ENCODE data around the gene ARL6IP1.

Gene ARL6IP1

GRCh38 chr16:18834864-18835263 lies 33.5 kb upstream of the ARL6IP1 start:
- peaks cover 36 to 95% (median 71%) of the 10 kb centered on the region in 4 experiments for H3K36me3 ChIP-seq (ENCODE audit: control insufficient read depth in 4 of 4, insufficient read depth in 4 of 4, low read length in 3 of 4)
- POLR2A ChIA-PET = interaction anchor here (0.6 kb wide), 1 partner anchor 33 kb away, joined by 3 read pairs; no protein-coding TSS in a partner anchor
- WGBS (ENCODE audit: insufficient coverage) = 60% methylated on average over 1 of the region's 4 CpGs
- H3K4me1 ChIP-seq (ENCODE audit: control extremely low read depth in 1 of 4, control insufficient read depth in 4 of 4, insufficient read depth in 4 of 4, low read length in 3 of 4) = peaks cover 0 to 2% (median 0%) of the 10 kb centered on the region in 4 experiments
- DNase-seq = peak in 2 of 3 donors; percentile 53 to 66
- CTCF ChIA-PET = interaction anchor here (0.6 to 2.5 kb wide), 5 partner anchors 10 to 33 kb away, joined by 3 to 7 read pairs (median 4); partner anchors contain the start of gene ARL6IP1
- H3K9me3 ChIP-seq (ENCODE audit: control extremely low read depth in 1 of 5, control insufficient read depth in 4 of 5, insufficient read depth in 2 of 5, low read depth in 1 of 5, low read length in 4 of 5) = peaks cover 0 to 7% (median 1%) of the 10 kb centered on the region in 5 experiments
- H3K4me3 ChIP-seq (ENCODE audit: control insufficient read depth in 1 of 7, extremely low read depth in 1 of 7, insufficient read depth in 4 of 7, low read depth in 2 of 7, low read length in 6 of 7) = no peak overlapping the region
- H3K27ac ChIP-seq (ENCODE audit: insufficient read depth in 1 of 2, low read depth in 1 of 2, low read length in 2 of 2, poor library complexity in 1 of 2, severe bottlenecking in 2 of 2) = no peak overlapping the region
- no peaks in the 10 kb centered on the region for H3K27me3 ChIP-seq (replicated peaks in 2 of 5; ENCODE audit: control insufficient read depth in 4 of 5, insufficient read depth in 5 of 5, low read length in 4 of 5)

GRCh38 chr16:18833707-18834505 lies 32.6 kb upstream of the ARL6IP1 start:
- Histone ChIP-seq H3K4me3 (ENCODE audit: control insufficient read depth in 1 of 7, extremely low read depth in 1 of 7, insufficient read depth in 4 of 7, low read depth in 2 of 7, low read length in 6 of 7) (no peak overlapping the region), H3K27me3 (replicated peaks in 2 of 5; ENCODE audit: control insufficient read depth in 4 of 5, insufficient read depth in 5 of 5, low read length in 4 of 5) (no peaks in the 10 kb centered on the region), H3K9me3 (ENCODE audit: control extremely low read depth in 1 of 5, control insufficient read depth in 4 of 5, insufficient read depth in 2 of 5, low read depth in 1 of 5, low read length in 4 of 5) (peaks cover 0 to 7% (median 1%) of the 10 kb centered on the region in 5 experiments), H3K4me1 (ENCODE audit: control extremely low read depth in 1 of 4, control insufficient read depth in 4 of 4, insufficient read depth in 4 of 4, low read length in 3 of 4) (peaks cover 0 to 2% (median 0%) of the 10 kb centered on the region in 4 experiments), H3K36me3 (ENCODE audit: control insufficient read depth in 4 of 4, insufficient read depth in 4 of 4, low read length in 3 of 4) (peaks cover 32 to 96% (median 71%) of the 10 kb centered on the region in 4 experiments), H3K27ac (ENCODE audit: insufficient read depth in 1 of 2, low read depth in 1 of 2, low read length in 2 of 2, poor library complexity in 1 of 2, severe bottlenecking in 2 of 2) (no peak overlapping the region)
- POLR2A ChIA-PET = no interaction called here
- 98% methylated on average over 7 of the region's 9 CpGs for WGBS (ENCODE audit: insufficient coverage)
- CTCF ChIA-PET = interaction anchor here (0.6 to 2.5 kb wide), 4 partner anchors 13 to 65 kb away, joined by 3 to 8 read pairs (median 6); partner anchors contain the start of gene ARL6IP1
- DNase-seq = peak in 2 of 3 donors; percentile 7 to 18

- POLR2A ChIA-PET = no interaction called here
- no peaks in the 10 kb centered on the region for H3K27me3 ChIP-seq (replicated peaks in 2 of 5; ENCODE audit: control insufficient read depth in 4 of 5, insufficient read depth in 5 of 5, low read length in 4 of 5)
Measured at GRCh38 chr16:18832613-18833012, 31.3 kb upstream of the ARL6IP1 start.

GRCh38 chr16:18832006-18832405 lies 30.7 kb upstream of the ARL6IP1 start:
- H3K4me1 ChIP-seq (ENCODE audit: control extremely low read depth in 1 of 4, control insufficient read depth in 4 of 4, insufficient read depth in 4 of 4, low read length in 3 of 4) = peaks cover 0 to 2% (median 0%) of the 10 kb centered on the region in 4 experiments
- no peak for DNase-seq
- POLR2A ChIA-PET = no interaction called here
- no peaks in the 10 kb centered on the region for H3K27me3 ChIP-seq (replicated peaks in 2 of 5; ENCODE audit: control insufficient read depth in 4 of 5, insufficient read depth in 5 of 5, low read length in 4 of 5)
- H3K36me3 ChIP-seq (ENCODE audit: control insufficient read depth in 4 of 4, insufficient read depth in 4 of 4, low read length in 3 of 4) = peaks cover 30 to 88% (median 68%) of the 10 kb centered on the region in 4 experiments
- H3K27ac ChIP-seq (ENCODE audit: insufficient read depth in 1 of 2, low read depth in 1 of 2, low read length in 2 of 2, poor library complexity in 1 of 2, severe bottlenecking in 2 of 2) = no peak overlapping the region
- H3K9me3 ChIP-seq (ENCODE audit: control extremely low read depth in 1 of 5, control insufficient read depth in 4 of 5, insufficient read depth in 2 of 5, low read depth in 1 of 5, low read length in 4 of 5) = peaks cover 0 to 7% (median 1%) of the 10 kb centered on the region in 5 experiments
- no peak overlapping the region for H3K4me3 ChIP-seq (ENCODE audit: control insufficient read depth in 1 of 7, extremely low read depth in 1 of 7, insufficient read depth in 4 of 7, low read depth in 2 of 7, low read length in 6 of 7)
- WGBS (ENCODE audit: insufficient coverage) = 100% methylated on average over 1 of the region's 2 CpGs
- CTCF ChIA-PET = interaction anchor here (0.9 to 2.4 kb wide), 3 partner anchors 21 to 30 kb away, joined by 3 to 8 read pairs (median 4); no protein-coding TSS in a partner anchor

More at GRCh38 chr16:18832613-18833012, 31.3 kb upstream of the ARL6IP1 start:
- H3K27ac ChIP-seq (ENCODE audit: insufficient read depth in 1 of 2, low read depth in 1 of 2, low read length in 2 of 2, poor library complexity in 1 of 2, severe bottlenecking in 2 of 2) = no peak overlapping the region
- peaks cover 0 to 7% (median 1%) of the 10 kb centered on the region in 5 experiments for H3K9me3 ChIP-seq (ENCODE audit: control extremely low read depth in 1 of 5, control insufficient read depth in 4 of 5, insufficient read depth in 2 of 5, low read depth in 1 of 5, low read length in 4 of 5)
- no peak for DNase-seq
- peaks cover 36 to 94% (median 73%) of the 10 kb centered on the region in 4 experiments for H3K36me3 ChIP-seq (ENCODE audit: control insufficient read depth in 4 of 4, insufficient read depth in 4 of 4, low read length in 3 of 4)
- WGBS (ENCODE audit: insufficient coverage) = 91% methylated on average over 4 of the region's 8 CpGs
- no peak overlapping the region for H3K4me3 ChIP-seq (ENCODE audit: control insufficient read depth in 1 of 7, extremely low read depth in 1 of 7, insufficient read depth in 4 of 7, low read depth in 2 of 7, low read length in 6 of 7)
- CTCF ChIA-PET = interaction anchor here (0.9 to 2.4 kb wide), 3 partner anchors 22 to 31 kb away, joined by 3 to 8 read pairs (median 4); no protein-coding TSS in a partner anchor
- H3K4me1 ChIP-seq (ENCODE audit: control extremely low read depth in 1 of 4, control insufficient read depth in 4 of 4, insufficient read depth in 4 of 4, low read length in 3 of 4) = peaks cover 0 to 2% (median 0%) of the 10 kb centered on the region in 4 experiments

GRCh38 chr16:18829251-18829650 lies 27.9 kb upstream of the ARL6IP1 start:
- Histone ChIP-seq H3K27me3 (replicated peaks in 2 of 5; ENCODE audit: control insufficient read depth in 4 of 5, insufficient read depth in 5 of 5, low read length in 4 of 5) (no peaks in the 10 kb centered on the region), H3K4me3 (ENCODE audit: control insufficient read depth in 1 of 7, extremely low read depth in 1 of 7, insufficient read depth in 4 of 7, low read depth in 2 of 7, low read length in 6 of 7) (no peak overlapping the region), H3K27ac (ENCODE audit: insufficient read depth in 1 of 2, low read depth in 1 of 2, low read length in 2 of 2, poor library complexity in 1 of 2, severe bottlenecking in 2 of 2) (no peak overlapping the region), H3K4me1 (ENCODE audit: control extremely low read depth in 1 of 4, control insufficient read depth in 4 of 4, insufficient read depth in 4 of 4, low read length in 3 of 4) (no peaks in the 10 kb centered on the region), H3K36me3 (ENCODE audit: control insufficient read depth in 4 of 4, insufficient read depth in 4 of 4, low read length in 3 of 4) (peaks cover 9 to 60% (median 43%) of the 10 kb centered on the region in 4 experiments), H3K9me3 (ENCODE audit: control extremely low read depth in 1 of 5, control insufficient read depth in 4 of 5, insufficient read depth in 2 of 5, low read depth in 1 of 5, low read length in 4 of 5) (no peaks in the 10 kb centered on the region)
- ChIA-PET CTCF (interaction anchor here (0.5 to 2.7 kb wide), 5 partner anchors 9 to 27 kb away, joined by 4 to 11 read pairs (median 4); no protein-coding TSS in a partner anchor), POLR2A (no interaction called here)
- no peak for DNase-seq
- 94% methylated on average over 6 of the region's 6 CpGs for WGBS (ENCODE audit: insufficient coverage)

- ChIA-PET CTCF (no interaction called here), POLR2A (no interaction called here)
- no peak overlapping the region for H3K4me3 ChIP-seq (ENCODE audit: control insufficient read depth in 1 of 7, extremely low read depth in 1 of 7, insufficient read depth in 4 of 7, low read depth in 2 of 7, low read length in 6 of 7)
- no peaks in the 10 kb centered on the region for H3K9me3 ChIP-seq (ENCODE audit: control extremely low read depth in 1 of 5, control insufficient read depth in 4 of 5, insufficient read depth in 2 of 5, low read depth in 1 of 5, low read length in 4 of 5)
- H3K27me3 ChIP-seq (replicated peaks in 2 of 5; ENCODE audit: control insufficient read depth in 4 of 5, insufficient read depth in 5 of 5, low read length in 4 of 5) = no peaks in the 10 kb centered on the region
- WGBS (ENCODE audit: insufficient coverage) = 98% methylated on average over 4 of the region's 4 CpGs
- no peaks in the 10 kb centered on the region for H3K4me1 ChIP-seq (ENCODE audit: control extremely low read depth in 1 of 4, control insufficient read depth in 4 of 4, insufficient read depth in 4 of 4, low read length in 3 of 4)
- no peak overlapping the region for H3K27ac ChIP-seq (ENCODE audit: insufficient read depth in 1 of 2, low read depth in 1 of 2, low read length in 2 of 2, poor library complexity in 1 of 2, severe bottlenecking in 2 of 2)
- DNase-seq = no peak
- H3K36me3 ChIP-seq (ENCODE audit: control insufficient read depth in 4 of 4, insufficient read depth in 4 of 4, low read length in 3 of 4) = peaks cover 9 to 49% (median 36%) of the 10 kb centered on the region in 4 experiments
Measured at GRCh38 chr16:18827890-18828289, 26.5 kb upstream of the ARL6IP1 start.
